ENCODE measurements around the gene OR10J4.

- no peak for TF ChIP-seq POLR2A (IDR thresholded peaks at IDR 0.05)
- TF ChIP-seq CTCF (IDR thresholded peaks at IDR 0.05), result no peak
- no peak for TF ChIP-seq POLR2AphosphoS5 (IDR thresholded peaks at IDR 0.05)
Measured at GRCh38 chr1:159473335-159473734, 41.3 kb downstream of the OR10J4 start.
